Medulla oblongata (tissue), 1 donor: Measurements from ENCODE around the gene SUSD2.
"Not testable (repeated sequence)": the region's sequence is repeated elsewhere in the genome, so short reads cannot be mapped to it uniquely, and the experiment has no call there.

Experiments used
- DNase-seq: peaks from one replicate; pipeline ENCODE4 v3.0.0-alpha.2; 2015; ENCODE audit errors: extremely low spot score

SUSD2 gene

DNA sequence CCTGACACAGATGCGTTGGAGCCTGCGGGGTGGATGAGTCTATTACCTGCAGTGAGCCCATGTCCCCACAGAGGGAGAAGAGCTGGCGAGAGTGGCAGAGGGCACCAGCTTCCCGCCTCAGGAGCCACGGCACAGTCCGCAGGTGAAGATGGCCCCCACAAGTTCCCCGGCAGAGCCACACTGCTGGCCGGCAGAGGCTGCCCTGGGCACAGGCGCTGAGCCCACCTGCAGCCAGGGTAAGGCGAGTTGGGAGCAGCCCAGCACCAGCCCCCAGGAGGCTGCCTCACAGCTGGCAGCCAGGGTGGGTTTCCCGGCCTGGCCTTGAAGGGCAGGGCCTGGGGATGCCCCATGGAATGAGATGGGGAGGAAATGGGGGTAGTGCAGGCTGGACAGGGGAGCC is 5.2 kb upstream of the SUSD2 start:
- DNase-seq = no peak

DNA sequence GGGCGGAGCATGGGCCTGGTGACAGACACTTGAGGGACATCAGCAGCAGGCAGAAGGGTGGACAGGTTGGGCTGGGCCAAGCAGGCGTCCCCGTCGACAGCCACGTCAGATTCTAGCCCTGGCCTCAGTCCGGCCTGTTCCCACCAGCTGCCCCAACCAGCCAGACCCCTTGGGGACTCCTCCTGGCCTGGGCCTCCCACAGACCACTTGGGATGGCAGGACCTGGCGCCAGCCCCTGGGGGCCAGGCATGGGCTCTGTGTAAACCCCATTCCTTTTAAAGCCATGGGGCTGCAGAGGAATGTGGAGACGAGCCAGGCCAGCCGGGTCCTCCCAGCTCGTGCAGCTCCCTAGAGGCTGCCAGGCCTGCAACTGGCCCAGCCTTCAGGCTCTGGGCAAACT is 4.7 kb upstream of the SUSD2 start:
- DNase-seq = no peak

DNA sequence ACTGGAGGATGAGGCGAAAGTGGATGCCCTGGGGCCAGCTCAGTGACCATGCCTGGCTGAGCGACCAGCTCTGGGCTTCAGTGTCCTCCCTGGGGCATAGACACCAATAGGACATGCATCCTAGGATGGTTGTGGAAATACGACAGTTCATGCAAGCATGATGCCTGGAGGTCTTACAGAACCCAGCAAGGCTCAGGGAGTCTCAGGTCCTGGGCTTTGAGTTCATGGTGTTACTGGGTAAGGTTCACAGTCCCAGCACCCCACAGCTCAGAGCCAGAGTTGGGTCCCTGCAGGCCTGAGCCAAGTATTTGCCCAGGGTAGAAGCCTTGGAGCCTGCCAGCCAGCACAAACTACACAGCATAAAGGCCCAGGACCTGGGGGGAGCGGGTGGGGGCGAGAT is 4.2 kb upstream of the SUSD2 start:
- no peak for DNase-seq

DNA sequence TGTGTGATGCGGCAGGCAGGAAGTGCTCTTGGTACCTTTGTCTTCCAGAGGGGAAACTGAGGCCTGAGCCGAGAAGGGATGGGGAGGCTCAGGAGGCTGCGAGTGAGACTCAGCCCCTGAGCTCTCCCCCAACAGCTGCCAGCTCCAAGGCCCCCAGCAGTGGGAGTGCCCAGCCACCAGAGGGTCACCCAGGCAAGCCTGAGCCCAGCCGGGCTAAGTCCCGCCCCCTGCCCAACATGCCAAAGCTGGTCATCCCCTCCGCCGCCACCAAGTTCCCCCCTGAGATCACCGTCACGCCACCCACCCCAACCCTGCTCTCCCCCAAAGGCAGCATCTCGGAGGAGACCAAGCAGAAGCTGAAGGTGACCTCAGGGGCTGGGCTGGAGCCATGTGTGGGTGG is 3.8 kb upstream of the SUSD2 start:
- DNase-seq = no peak

DNA sequence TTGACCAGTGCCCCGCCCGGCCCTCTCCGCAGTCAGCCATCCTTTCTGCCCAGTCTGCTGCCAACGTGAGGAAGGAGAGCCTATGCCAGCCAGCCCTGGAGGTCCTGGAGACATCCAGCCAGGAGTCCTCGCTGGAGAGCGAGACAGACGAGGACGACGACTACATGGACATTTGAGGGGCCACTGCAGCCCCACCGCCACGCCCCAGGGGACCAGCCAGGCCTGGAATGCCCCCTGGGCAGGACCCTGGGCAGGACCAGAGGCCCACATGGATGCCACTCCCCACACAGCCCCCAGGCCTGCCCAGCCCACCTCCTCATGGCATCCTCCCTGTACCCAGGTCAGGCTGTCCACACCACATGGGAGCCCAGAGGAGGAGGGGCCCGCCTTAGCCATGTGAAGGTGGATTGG is 3.3 kb upstream of the SUSD2 start:
- DNase-seq = no peak

DNA sequence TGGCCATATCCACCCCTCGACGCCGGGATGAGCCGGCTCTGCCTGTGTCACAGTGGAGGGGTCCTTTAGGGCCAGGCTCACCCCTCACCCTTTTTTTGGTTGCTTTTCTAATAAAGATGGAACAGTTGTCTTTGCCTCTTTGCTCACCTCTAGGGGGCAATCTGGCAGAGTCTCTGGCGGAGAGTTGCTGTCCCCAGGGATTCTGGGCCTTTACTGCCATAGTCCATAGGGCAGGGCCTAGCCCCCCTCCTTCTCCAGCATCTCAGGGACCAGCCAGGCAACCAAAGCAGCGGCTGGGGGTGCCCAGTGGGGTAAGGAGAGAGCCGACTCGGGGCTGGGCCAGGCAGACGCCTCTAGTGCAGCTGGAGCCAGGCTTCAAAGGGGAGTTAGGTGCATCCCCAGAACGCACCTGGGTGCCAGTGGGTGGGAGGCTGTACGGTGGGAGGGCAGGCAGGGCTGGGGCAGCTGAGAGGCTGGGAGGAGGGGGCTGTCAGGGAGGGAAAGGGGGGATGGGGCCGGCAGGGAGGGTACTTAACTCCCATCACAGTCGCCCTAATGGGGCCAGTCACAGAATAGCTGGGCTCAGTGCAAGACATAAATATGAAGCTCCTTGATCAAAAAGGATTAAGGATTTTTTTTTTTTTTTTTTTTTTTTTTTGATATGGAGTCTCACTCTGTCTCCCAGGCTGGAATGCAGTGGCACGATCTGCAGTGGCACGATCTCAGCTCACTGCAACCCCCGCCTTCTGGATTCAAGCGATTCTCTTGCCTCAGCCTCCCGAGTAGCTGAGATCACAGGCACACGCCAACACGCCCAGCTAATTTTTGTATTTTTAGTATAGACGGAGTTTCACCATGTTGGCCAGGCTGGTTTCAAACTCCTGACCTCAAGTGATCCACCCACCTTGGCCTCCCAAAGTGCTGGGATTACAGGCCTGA is 2.5 kb upstream of the SUSD2 start:
- DNase-seq = no peak

DNA sequence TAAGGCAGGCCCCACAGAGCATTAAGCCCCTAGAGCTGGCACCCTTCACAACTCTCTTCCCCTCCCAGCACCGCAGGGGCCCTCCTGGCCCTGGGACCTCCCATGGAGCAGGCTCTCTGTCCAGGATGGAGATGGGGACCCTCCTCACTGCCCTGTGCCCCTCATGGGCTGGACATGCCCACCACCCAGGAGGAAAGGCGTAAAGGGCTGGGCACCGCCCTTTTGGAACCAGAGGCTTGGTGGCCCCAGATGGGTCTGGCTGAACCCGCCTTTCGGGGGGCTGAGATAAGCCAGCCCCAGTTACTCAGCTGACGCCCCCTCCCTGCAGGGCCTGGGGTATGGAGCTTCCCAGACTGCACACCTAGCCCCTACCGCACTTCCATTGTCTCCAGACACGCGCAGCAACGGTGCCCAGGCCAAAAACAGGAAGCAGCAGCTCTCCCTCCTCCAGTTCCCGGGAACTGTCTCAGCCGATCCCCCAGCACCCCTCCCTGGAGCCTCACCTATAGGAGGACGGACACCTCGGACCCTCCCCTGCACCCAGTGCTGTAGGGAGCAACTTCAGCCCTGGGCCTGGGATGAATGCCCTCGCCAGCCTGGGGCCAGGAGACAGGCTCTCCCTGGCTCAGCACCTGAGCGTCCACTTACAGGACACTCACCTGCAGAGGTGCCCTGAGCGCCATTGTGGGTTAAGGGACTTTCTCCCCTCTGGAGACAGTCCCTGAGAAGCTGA is 1.6 kb upstream of the SUSD2 start:
- DNase-seq = no peak

DNA sequence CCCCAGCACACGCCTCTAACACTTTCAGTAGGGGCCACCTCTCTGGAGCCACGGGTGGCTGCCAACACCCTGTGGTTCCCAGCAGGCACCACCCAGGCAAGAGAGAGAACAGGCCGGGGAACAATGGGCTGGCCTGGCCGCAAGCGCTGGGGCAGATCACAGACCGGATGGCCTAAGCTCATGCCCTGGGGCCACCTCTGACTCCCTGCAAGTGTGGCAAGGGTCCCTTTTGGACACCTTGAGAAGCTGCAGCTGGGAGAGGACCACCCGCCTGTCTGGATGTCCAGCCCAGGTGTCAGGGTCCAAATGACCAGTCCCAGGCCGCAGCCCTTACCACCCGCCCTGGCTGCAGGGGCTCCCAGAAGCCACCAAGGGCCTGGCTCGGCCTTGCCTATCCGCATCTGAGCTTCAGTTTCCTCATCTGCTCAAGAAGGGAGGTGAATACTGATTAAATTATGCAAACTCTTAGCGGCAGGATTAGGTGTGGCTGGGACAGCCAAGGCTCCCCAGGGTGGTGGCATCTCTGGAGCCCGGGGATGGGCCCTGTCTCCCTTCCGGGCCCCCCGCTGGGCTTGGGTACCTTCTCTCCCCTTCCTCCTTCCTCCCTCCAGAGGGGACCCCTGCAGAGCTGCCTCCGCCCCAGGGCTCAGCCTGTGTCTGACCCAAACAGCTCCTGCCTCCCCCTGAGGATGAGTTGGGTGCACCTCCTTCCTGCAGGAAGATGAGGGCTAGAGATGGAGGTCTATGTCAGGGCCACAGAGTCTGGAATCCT is 785 bp upstream of the SUSD2 start:
- DNase-seq = no peak

DNA sequence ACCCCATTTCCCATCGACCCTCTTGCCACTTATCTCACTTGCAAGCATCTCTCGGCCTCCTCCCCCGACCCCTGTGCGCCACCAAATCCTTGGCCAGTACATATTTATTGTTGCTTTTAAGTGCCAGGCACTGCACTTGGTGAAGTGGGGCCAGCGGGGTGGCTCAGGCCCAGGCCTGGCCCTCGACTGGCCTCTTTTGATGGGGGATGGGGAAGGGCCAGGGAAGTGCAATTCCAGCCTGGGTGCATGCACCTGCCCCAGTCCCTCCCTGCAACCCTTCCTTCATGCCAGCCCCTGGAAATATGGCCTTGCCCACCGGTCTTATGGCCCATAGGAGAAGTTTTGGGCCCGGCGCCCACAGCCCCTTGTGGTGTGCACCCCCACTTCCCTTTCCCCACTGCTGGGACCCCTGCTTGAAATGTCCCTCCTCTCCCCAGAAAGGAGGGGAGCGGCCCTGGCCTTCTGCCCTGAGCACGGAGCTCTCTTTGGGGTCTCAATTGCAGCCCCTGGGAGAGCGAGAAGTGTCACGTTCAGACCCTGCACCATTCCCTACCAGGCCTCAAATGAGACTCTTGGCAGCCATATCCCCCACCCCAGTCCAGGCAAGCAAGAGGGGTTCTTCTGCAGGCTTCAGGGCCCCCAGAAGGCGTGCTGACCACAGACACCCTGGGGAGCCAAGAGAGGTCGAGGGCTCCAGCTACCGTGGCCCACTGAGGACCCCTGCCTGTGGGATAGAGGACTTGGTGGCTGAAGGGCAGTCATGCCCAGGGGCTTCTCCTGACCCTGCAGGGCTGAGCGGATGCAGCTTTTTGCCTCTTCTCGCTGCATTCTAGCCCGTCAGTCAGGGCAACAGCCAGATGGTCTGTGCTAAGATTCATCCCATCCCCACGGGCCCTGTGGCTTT is 961 bp downstream of the SUSD2 start:
- no peak for DNase-seq

DNA sequence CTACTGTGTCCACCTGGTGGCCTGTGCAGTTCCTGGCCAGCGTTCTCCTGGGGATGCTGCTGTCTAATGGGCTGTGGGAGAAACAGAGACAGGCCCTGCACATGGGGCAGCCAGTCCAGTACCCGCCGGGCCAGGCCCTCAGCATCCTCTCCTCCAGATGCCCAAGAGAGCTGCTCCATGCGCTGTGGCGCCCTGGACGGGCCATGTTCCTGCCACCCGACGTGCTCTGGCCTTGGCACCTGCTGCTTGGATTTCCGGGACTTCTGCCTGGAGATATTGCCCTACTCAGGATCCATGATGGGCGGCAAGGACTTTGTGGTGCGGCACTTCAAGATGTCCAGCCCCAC is 1.6 kb downstream of the SUSD2 start:
- not testable (repeated sequence) for DNase-seq

DNA sequence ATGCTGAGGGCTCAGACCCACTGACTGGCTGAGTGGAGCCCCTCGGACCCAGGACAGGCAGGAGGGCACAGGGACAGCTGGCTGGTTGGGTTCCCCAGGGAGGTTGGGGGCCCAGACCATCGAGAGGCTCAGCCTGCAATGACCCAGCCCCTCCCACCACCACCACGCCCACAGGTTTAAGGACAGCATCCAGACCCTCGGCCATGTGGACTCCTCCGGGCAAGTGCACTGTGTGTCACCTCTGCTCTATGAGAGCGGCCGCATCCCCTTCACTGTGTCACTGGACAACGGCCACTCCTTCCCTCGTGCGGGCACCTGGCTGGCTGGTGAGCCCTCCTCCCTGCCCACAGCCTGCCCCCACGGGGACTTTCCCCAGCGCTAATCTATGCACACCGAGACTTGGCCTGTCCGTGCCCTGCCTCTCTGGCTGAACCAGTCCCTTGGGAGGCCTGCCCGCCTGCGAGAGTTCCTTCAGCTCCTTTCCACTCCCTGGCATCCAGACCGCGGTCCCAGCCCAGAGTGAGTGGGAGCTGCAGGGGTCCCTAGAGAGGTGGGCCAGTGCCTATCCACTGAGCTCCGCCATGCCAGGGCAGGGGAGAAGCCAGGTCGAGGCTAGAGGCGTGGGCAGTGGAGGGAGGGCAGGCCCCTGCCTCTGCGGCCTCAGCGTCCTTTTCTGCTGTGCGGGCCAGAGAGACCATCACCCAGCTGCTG is 2.2 kb downstream of the SUSD2 start:
- DNase-seq = no peak

DNA sequence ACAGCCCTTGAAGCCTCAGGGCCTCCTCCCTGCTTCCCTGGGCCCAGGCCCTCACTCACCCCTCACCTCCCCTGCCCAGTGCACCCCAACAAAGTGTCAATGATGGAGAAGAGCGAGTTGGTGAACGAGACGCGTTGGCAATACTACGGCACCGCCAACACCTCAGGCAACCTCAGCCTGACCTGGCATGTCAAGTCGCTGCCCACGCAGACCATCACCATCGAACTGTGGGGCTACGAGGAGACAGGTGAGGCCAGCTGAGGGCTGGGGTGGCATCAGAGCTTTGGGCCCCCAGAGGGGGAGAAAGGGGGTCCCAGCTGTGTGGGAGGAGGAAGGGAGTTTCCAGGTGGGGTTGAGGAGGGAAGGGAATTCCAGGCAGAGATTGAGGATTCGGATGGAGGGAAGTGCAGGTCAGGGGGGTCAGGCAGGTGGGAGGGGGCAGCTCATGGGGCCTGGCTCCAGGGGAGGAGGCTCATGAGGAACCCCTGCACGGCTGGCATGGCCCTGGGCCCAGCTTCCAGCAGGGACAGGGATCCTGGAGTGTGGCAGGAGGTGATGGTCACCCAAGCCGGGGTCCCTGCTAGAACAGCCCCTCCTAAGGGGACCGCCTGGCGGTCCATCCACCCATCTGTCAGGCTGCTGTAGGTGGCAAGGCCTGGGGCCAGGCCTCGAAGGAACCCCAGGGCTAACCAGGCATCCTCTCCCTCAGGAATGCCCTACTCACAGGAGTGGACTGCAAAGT is 2.9 kb downstream of the SUSD2 start:
- DNase-seq = no peak

DNA sequence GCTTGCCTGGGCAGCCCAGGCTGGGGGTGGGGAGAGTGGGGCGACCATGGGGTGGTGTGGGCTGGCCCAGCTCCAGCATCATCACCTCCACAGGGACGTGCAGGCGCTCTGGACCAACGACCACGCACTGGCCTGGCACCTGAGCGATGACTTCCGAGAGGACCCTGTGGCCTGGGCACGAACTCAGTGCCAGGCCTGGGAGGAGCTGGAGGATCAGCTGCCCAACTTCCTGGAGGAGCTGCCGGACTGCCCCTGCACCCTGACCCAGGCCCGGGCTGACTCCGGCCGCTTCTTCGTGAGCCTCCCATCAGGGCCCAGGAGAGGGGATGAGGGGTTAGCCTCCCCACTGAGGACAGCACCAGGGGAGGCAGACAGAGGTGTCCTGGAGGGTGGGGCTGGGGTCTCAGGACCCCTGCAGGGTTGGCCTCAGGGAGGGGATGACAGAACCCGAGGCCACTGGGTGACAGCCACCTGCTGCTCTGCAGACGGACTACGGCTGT is 3.8 kb downstream of the SUSD2 start:
- DNase-seq = no peak

DNA sequence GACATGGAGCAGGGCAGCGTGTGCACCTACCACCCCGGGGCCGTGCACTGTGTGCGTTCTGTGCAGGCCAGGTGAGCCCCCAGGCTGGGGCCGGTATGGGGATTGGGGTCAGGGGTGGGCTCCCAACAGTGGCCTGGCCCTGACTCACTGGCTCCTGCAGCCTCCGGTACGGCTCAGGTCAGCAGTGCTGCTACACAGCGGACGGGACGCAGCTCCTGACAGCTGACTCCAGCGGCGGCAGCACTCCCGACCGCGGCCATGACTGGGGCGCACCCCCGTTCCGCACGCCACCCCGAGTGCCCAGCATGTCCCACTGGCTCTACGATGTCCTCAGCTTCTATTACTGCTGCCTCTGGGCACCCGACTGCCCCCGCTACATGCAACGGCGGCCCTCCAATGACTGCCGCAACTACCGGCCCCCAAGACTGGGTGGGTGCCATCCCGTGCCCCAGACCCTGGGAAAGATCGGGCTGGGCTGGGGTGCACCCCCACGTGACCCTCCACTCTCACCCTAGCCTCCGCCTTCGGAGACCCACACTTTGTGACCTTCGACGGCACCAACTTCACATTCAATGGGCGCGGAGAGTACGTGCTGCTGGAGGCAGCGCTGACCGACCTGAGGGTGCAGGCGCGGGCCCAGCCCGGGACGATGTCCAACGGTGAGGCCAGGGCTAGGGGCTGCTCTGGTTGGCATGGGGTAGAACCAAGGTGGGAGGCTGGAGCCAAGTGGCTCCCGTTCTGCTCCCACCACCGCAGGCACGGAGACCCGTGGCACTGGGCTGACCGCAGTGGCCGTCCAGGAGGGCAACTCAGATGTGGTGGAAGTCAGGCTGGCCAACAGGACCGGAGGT is 4.4 kb downstream of the SUSD2 start:
- DNase-seq = no peak

DNA sequence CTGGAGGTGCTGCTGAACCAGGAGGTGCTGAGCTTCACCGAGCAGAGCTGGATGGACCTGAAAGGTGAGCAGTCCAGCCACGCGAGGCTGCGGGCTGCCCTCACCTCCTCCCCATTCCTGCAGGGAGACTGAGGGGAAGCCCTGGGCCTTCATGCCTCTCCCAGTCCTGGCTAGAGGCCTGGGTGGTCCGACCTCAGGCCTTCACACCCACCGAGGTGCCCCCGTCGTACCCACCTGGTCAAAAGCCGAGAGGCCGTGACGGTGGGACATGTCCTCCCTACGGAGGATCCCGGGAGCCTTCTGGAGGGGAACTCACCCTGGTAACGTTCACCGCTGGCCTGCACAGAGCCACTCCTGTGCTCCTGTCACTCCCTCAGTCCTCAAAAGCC is 5.1 kb downstream of the SUSD2 start:
- DNase-seq = no peak

DNA sequence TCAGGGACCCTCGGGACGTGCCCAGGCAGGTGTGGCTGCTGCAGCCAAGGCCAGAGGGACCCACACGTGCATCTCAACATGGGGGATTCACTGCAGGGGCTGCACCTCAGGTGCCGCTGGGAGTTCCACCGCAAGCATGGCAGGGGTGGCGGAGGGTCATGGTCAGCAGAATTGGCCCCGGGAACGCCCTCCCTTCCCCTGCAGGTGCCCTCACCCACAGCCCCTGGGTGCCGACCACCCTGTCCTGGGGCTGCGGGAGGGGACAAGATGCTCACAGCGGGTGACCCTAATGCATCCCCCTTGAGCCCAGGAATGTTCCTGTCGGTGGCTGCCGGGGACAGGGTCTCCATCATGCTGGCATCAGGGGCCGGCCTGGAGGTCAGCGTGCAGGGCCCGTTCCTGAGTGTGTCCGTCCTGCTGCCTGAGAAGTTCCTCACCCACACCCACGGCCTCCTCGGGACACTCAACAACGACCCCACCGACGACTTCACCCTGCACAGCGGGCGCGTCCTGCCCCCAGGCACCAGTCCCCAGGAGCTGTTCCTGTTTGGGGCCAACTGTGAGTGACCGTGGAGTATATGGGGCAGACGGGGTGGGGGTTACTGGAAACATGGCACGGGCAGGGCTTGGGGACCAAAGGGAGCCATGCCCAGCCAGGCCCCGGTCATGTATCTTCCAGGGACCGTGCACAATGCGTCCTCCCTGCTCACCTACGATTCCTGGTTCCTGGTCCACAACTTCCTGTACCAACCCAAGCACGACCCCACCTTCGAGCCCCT is 5.8 kb downstream of the SUSD2 start:
- no peak for DNase-seq

DNA sequence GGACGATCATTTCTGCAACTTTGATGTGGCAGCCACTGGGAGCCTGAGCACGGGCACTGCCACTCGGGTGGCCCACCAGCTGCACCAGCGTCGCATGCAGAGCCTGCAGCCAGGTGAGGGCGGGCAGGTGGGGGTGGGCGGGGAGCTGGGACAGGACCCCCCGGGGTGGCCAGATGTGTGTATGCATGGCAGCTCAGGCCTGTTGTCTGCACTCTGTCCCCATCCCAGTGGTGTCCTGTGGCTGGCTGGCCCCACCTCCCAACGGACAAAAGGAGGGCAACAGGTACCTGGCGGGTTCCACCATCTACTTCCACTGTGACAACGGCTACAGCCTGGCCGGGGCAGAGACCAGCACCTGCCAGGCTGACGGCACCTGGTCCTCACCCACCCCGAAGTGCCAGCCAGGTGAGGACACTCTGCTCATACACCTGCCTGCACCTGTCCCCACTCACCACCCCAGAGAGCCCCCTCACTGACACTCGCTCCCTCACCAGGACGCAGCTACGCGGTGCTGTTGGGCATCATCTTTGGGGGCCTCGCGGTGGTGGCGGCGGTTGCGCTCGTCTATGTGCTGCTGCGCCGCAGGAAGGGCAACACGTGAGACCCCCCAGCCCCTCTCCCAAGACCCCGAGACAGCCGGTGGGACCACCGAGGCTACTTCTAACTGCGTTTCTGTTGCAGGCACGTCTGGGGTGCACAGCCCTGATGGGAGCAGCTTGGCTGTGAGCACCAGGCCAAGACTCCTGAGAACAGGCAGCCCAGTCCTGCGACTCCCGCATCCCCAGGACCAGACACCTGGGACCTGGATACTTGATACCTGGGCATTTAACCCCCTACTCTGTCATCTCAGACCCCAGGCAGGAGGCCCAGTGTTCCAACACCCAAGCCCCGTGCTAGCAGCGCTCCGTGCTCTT is 6.7 kb downstream of the SUSD2 start:
- no peak for DNase-seq
